ENCODE data around the gene LRBA. TPM values are rescaled to one million over a fixed set of nuclear protein-coding genes. Genes with fewer than 3 reads are reported as not detected.

The LRBA gene
- total and polyA plus RNA-seq, 4 donors: 18.8 to 56.4 (median 33.8) TPM

DNA sequence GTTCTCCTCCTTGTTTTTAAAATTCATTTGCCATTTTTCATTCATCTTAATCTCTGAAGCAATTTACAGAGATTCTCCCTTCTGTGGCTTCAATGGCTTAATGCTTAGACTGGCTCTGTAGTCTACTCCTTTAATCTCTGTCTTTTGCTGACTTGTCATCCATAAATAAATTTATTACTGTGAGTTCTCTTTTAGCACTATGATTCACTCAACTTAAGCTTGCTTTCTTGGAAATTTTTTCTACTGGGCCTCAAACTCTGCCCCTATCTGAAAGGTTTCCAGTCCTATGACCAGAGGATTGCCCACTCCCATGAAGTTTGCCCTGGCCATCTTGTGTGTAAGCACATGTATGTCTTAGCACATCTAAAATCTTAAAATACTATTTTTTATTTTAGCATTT is 685.7 kb downstream of the LRBA start:
- no peak for DNase-seq (ENCODE audit: low read depth in 4 of 6, low spot score in 6 of 6)
- Histone ChIP-seq H3K9me3 (ENCODE audit: control insufficient read depth, insufficient read depth, low read length) (no peaks in the 10 kb centered on the region), H3K27me3 (ENCODE audit: control insufficient read depth, insufficient read depth, low read length) (no peaks in the 10 kb centered on the region), H3K4me1 (ENCODE audit: control insufficient read depth, insufficient read depth, low read length) (no peaks in the 10 kb centered on the region), H3K27ac (ENCODE audit: low read depth, low read length) (no peak overlapping the region), H3K4me3 (ENCODE audit: low read depth, low read length) (no peak overlapping the region), H3K36me3 (ENCODE audit: control insufficient read depth, insufficient read depth, low read length) (no peaks in the 10 kb centered on the region)

DNA sequence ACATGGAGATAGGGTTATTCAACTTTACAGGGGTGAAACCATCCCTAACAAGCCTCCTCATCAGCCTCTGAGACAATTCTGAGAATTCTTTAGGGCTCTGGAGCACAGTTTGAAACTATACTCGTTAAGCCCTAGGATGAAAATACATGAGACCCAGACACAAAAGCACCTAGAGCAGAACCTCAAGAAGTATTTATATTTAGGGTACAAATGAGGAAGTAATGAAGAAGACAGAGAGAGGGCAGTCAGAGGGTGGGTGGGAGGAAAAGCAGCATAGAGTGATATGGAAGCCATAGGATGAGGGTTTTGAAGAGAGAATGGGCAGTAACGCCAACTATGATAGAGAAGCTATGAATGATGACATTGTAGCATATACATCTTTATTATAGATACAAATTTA is 686.6 kb downstream of the LRBA start:
- Histone ChIP-seq H3K27ac (ENCODE audit: low read depth, low read length) (no peak overlapping the region), H3K9me3 (ENCODE audit: control insufficient read depth, insufficient read depth, low read length) (no peaks in the 10 kb centered on the region), H3K27me3 (ENCODE audit: control insufficient read depth, insufficient read depth, low read length) (no peaks in the 10 kb centered on the region), H3K4me1 (ENCODE audit: control insufficient read depth, insufficient read depth, low read length) (no peaks in the 10 kb centered on the region), H3K4me3 (ENCODE audit: low read depth, low read length) (no peak overlapping the region), H3K36me3 (ENCODE audit: control insufficient read depth, insufficient read depth, low read length) (no peaks in the 10 kb centered on the region)
- WGBS (ENCODE audit: insufficient coverage): no CpG with 5 or more reads among the region's 2 CpGs
- DNase-seq (ENCODE audit: low read depth in 4 of 6, low spot score in 6 of 6): no peak

DNA sequence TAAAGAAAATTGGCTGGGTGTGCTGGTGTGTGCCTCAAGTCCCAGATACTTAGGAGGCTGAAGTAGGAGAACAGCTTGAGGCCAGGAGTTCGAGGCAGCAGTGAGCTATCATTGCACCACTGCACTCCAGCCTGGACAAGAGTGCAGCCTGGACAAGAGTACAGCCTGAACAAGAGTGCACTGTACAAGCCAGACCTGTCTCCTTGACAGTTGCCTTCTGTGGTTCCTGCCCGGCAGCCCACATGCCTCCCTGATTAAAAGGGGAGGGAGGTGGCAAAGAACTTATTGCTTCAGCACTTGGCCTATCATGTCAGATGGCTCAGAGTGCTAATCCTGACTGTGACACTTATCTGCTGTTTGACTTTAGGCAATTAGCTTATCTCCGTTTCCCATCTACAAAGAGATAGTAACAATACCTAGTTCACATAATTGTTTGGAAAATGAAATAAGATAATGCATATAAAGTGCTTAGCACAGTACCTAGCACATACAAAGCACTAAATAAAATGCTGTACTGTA is 687.8 kb downstream of the LRBA start:
- WGBS (ENCODE audit: insufficient coverage): 83% methylated on average over 1 of the region's 3 CpGs
- Histone ChIP-seq H3K4me3 (ENCODE audit: low read depth, low read length) (no peak overlapping the region), H3K4me1 (ENCODE audit: control insufficient read depth, insufficient read depth, low read length) (no peaks in the 10 kb centered on the region), H3K36me3 (ENCODE audit: control insufficient read depth, insufficient read depth, low read length) (no peaks in the 10 kb centered on the region), H3K27ac (ENCODE audit: low read depth, low read length) (no peak overlapping the region), H3K27me3 (ENCODE audit: control insufficient read depth, insufficient read depth, low read length) (no peaks in the 10 kb centered on the region), H3K9me3 (ENCODE audit: control insufficient read depth, insufficient read depth, low read length) (no peaks in the 10 kb centered on the region)
- DNase-seq (ENCODE audit: low read depth in 4 of 6, low spot score in 6 of 6): no peak

DNA sequence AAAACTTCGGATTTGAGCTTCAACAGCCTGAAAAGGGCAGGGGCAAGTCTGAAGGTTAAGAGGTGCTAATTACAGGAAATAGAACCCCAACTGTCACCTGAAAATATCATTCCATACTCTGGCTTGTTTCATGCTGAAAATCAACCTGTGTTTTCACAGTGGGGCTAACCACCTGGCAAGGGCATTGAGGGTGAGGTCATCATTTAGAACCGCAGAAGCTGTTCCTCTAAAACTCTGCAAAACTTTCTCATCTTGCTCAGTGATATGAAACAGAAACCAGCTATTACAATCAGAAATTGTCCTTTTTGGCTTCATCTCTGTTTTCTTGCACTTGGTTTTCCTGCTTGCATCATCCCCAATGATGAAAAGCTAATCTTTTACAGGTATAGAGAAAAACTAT is 689.2 kb downstream of the LRBA start:
- no peak for DNase-seq (ENCODE audit: low read depth in 4 of 6, low spot score in 6 of 6)
- H3K4me3 ChIP-seq (ENCODE audit: low read depth, low read length): no peak overlapping the region
- H3K4me1 ChIP-seq (ENCODE audit: control insufficient read depth, insufficient read depth, low read length): no peaks in the 10 kb centered on the region
- H3K27ac ChIP-seq (ENCODE audit: low read depth, low read length): no peak overlapping the region
- H3K27me3 ChIP-seq (ENCODE audit: control insufficient read depth, insufficient read depth, low read length): no peaks in the 10 kb centered on the region
- 83% methylated on average over 1 of the region's 2 CpGs for WGBS (ENCODE audit: insufficient coverage)
- H3K36me3 ChIP-seq (ENCODE audit: control insufficient read depth, insufficient read depth, low read length): no peaks in the 10 kb centered on the region
- no peaks in the 10 kb centered on the region for H3K9me3 ChIP-seq (ENCODE audit: control insufficient read depth, insufficient read depth, low read length)

GRCh38 chr4:150323406-150324325 is 691.4 kb downstream of the LRBA start:
- no peaks in the 10 kb centered on the region for H3K27me3 ChIP-seq (ENCODE audit: control insufficient read depth, insufficient read depth, low read length)
- WGBS (ENCODE audit: insufficient coverage): 48% methylated on average over 3 of the region's 7 CpGs
- no peaks in the 10 kb centered on the region for H3K4me1 ChIP-seq (ENCODE audit: control insufficient read depth, insufficient read depth, low read length)
- DNase-seq (ENCODE audit: low read depth in 4 of 6, low spot score in 6 of 6): peak in 1 of 6 donors; percentile 49
- no peaks in the 10 kb centered on the region for H3K36me3 ChIP-seq (ENCODE audit: control insufficient read depth, insufficient read depth, low read length)
- H3K4me3 ChIP-seq (ENCODE audit: low read depth, low read length): no peak overlapping the region
- H3K27ac ChIP-seq (ENCODE audit: low read depth, low read length): no peak overlapping the region
- H3K9me3 ChIP-seq (ENCODE audit: control insufficient read depth, insufficient read depth, low read length): no peaks in the 10 kb centered on the region

DNA sequence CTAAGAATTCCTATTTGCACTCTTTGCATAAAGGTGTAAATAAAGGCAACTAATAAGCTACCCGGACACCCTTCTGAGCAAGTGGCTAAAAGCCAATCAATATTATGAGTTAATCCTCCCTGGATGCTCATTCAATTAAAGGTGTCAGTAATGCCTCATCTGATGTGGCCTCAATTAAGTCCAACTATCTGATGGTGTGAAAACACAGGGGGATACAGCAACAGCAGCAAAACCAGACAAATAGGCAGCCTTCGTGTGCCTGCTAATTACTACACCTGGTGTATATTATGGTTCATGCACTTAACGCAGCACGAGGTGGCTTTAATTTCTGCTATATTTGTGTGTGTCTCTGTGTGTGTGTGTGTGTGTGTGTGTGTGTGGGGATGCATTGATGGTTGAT is 692.4 kb downstream of the LRBA start:
- Histone ChIP-seq H3K27ac (ENCODE audit: low read depth, low read length) (no peak overlapping the region), H3K4me3 (ENCODE audit: low read depth, low read length) (no peak overlapping the region), H3K27me3 (ENCODE audit: control insufficient read depth, insufficient read depth, low read length) (no peaks in the 10 kb centered on the region), H3K4me1 (ENCODE audit: control insufficient read depth, insufficient read depth, low read length) (no peaks in the 10 kb centered on the region), H3K9me3 (ENCODE audit: control insufficient read depth, insufficient read depth, low read length) (no peaks in the 10 kb centered on the region), H3K36me3 (ENCODE audit: control insufficient read depth, insufficient read depth, low read length) (no peaks in the 10 kb centered on the region)
- peak in 1 of 6 donors; percentile 93 for DNase-seq (ENCODE audit: low read depth in 4 of 6, low spot score in 6 of 6)
- WGBS (ENCODE audit: insufficient coverage): 75% methylated on average over 1 of the region's 4 CpGs

GRCh38 chr4:150321113-150321512 is 694.0 kb downstream of the LRBA start:
- H3K4me3 ChIP-seq (ENCODE audit: low read depth, low read length): no peak overlapping the region
- no peaks in the 10 kb centered on the region for H3K9me3 ChIP-seq (ENCODE audit: control insufficient read depth, insufficient read depth, low read length)
- H3K27me3 ChIP-seq (ENCODE audit: control insufficient read depth, insufficient read depth, low read length): no peaks in the 10 kb centered on the region
- no peak overlapping the region for H3K27ac ChIP-seq (ENCODE audit: low read depth, low read length)
- no peak for DNase-seq (ENCODE audit: low read depth in 4 of 6, low spot score in 6 of 6)
- H3K36me3 ChIP-seq (ENCODE audit: control insufficient read depth, insufficient read depth, low read length): no peaks in the 10 kb centered on the region
- 61% methylated on average over 3 of the region's 3 CpGs for WGBS (ENCODE audit: insufficient coverage)
- no peaks in the 10 kb centered on the region for H3K4me1 ChIP-seq (ENCODE audit: control insufficient read depth, insufficient read depth, low read length)

- Histone ChIP-seq H3K36me3 (ENCODE audit: control insufficient read depth, insufficient read depth, low read length) (no peaks in the 10 kb centered on the region), H3K27ac (ENCODE audit: low read depth, low read length) (no peak overlapping the region), H3K4me3 (ENCODE audit: low read depth, low read length) (no peak overlapping the region), H3K27me3 (ENCODE audit: control insufficient read depth, insufficient read depth, low read length) (no peaks in the 10 kb centered on the region), H3K4me1 (ENCODE audit: control insufficient read depth, insufficient read depth, low read length) (no peaks in the 10 kb centered on the region), H3K9me3 (ENCODE audit: control insufficient read depth, insufficient read depth, low read length) (no peaks in the 10 kb centered on the region)
- 63% methylated on average over 4 of the region's 4 CpGs for WGBS (ENCODE audit: insufficient coverage)
- DNase-seq (ENCODE audit: low read depth in 4 of 6, low spot score in 6 of 6): no peak
These were observed 696.1 kb downstream of the LRBA start for GRCh38 chr4:150318971-150319370.

- Histone ChIP-seq H3K4me3 (ENCODE audit: low read depth, low read length) (no peak overlapping the region), H3K27ac (ENCODE audit: low read depth, low read length) (no peak overlapping the region), H3K36me3 (ENCODE audit: control insufficient read depth, insufficient read depth, low read length) (no peaks in the 10 kb centered on the region), H3K4me1 (ENCODE audit: control insufficient read depth, insufficient read depth, low read length) (no peaks in the 10 kb centered on the region), H3K9me3 (ENCODE audit: control insufficient read depth, insufficient read depth, low read length) (no peaks in the 10 kb centered on the region), H3K27me3 (ENCODE audit: control insufficient read depth, insufficient read depth, low read length) (no peaks in the 10 kb centered on the region)
- DNase-seq (ENCODE audit: low read depth in 4 of 6, low spot score in 6 of 6): no peak
- WGBS (ENCODE audit: insufficient coverage): no CpG with 5 or more reads among the region's 2 CpGs
These were observed 696.6 kb downstream of the LRBA start for GRCh38 chr4:150318527-150318926.
